BLaER1 (cell line): ENCODE results near the gene DAO.

Source experiments
- H3K27ac ChIP-seq: shearing (Covaris generic); formaldehyde crosslinking; 2 replicates; pipeline ENCODE4 v1.8.1; 2022
- H3K27me3 ChIP-seq: shearing (Covaris generic); formaldehyde crosslinking; 2 replicates; pipeline ENCODE4 v1.8.1; 2022
- H3K36me3 ChIP-seq: shearing (Covaris generic); formaldehyde crosslinking; 2 replicates; pipeline ENCODE4 v1.8.1; 2022
- H3K4me1 ChIP-seq: shearing (Covaris generic); formaldehyde crosslinking; 2 replicates; pipeline ENCODE4 v1.8.1; 2022
- H3K4me2 ChIP-seq: shearing (Covaris generic); formaldehyde crosslinking; 2 replicates; pipeline ENCODE4 v1.8.1; 2022
- H3K4me3 ChIP-seq: shearing (Covaris generic); formaldehyde crosslinking; 2 replicates; pipeline ENCODE4 v1.8.1; 2022
- H3K9ac ChIP-seq: shearing (Covaris generic); formaldehyde crosslinking; 2 replicates; pipeline ENCODE4 v1.8.1; 2022
- H3K9me3 ChIP-seq: shearing (Covaris generic); formaldehyde crosslinking; 2 replicates; pipeline ENCODE4 v1.8.1; 2022
- H4K20me1 ChIP-seq: shearing (Covaris generic); formaldehyde crosslinking; 2 replicates; pipeline ENCODE4 v1.8.1; 2022
- Cebpa-rat ChIP-seq: shearing (Covaris generic); IDR thresholded peaks from 2 replicates; pipeline ENCODE4 v1.8.1; 2022

DAO gene

GRCh38 chr12:108868781-108869180, 11.1 kb upstream of the DAO start:
- no peak overlapping the region for H3K4me3 ChIP-seq

GRCh38 chr12:108875280-108875679, 4.6 kb upstream of the DAO start:
- Histone ChIP-seq H3K9me3 (no peaks in the 10 kb centered on the region), H3K4me1 (no peaks in the 10 kb centered on the region), H3K27ac (no peak overlapping the region), H3K36me3 (no peaks in the 10 kb centered on the region), H3K4me2 (no peak overlapping the region), H4K20me1 (no peaks in the 10 kb centered on the region), H3K27me3 (no peaks in the 10 kb centered on the region), H3K4me3 (no peak overlapping the region), H3K9ac (no peak overlapping the region)
- TF ChIP-seq Cebpa-rat = no peak

More at GRCh38 chr12:108868781-108869180, 11.1 kb upstream of the DAO start:
- H3K4me2 ChIP-seq = no peak overlapping the region
- no peak overlapping the region for H3K27ac ChIP-seq
- H3K9ac ChIP-seq = no peak overlapping the region
- H3K9me3 ChIP-seq = no peaks in the 10 kb centered on the region
- TF ChIP-seq Cebpa-rat = no peak
- no peaks in the 10 kb centered on the region for H4K20me1 ChIP-seq
- H3K27me3 ChIP-seq = no peaks in the 10 kb centered on the region
- H3K36me3 ChIP-seq = no peaks in the 10 kb centered on the region
- H3K4me1 ChIP-seq = no peaks in the 10 kb centered on the region

GRCh38 chr12:108875682-108876361, 4.1 kb upstream of the DAO start:
- Histone ChIP-seq H3K27ac (no peak overlapping the region), H3K4me2 (no peak overlapping the region), H3K4me1 (no peaks in the 10 kb centered on the region), H3K4me3 (no peak overlapping the region), H3K27me3 (no peaks in the 10 kb centered on the region), H3K36me3 (no peaks in the 10 kb centered on the region), H3K9ac (no peak overlapping the region), H3K9me3 (no peaks in the 10 kb centered on the region), H4K20me1 (no peaks in the 10 kb centered on the region)
- TF ChIP-seq Cebpa-rat = no peak

- Histone ChIP-seq H4K20me1 (no peaks in the 10 kb centered on the region), H3K4me1 (no peaks in the 10 kb centered on the region), H3K4me3 (no peak overlapping the region), H3K27ac (no peak overlapping the region), H3K9ac (no peak overlapping the region), H3K36me3 (no peaks in the 10 kb centered on the region), H3K4me2 (no peak overlapping the region), H3K27me3 (no peaks in the 10 kb centered on the region), H3K9me3 (no peaks in the 10 kb centered on the region)
- no peak for TF ChIP-seq Cebpa-rat
Measured at GRCh38 chr12:108876550-108876949, 3.3 kb upstream of the DAO start.

GRCh38 chr12:108881953-108882352, 2.1 kb downstream of the DAO start:
- H3K27me3 ChIP-seq = no peaks in the 10 kb centered on the region
- H3K4me1 ChIP-seq = no peaks in the 10 kb centered on the region
- no peaks in the 10 kb centered on the region for H3K36me3 ChIP-seq
- H3K9ac ChIP-seq = no peak overlapping the region
- H3K9me3 ChIP-seq = no peaks in the 10 kb centered on the region
- H3K4me3 ChIP-seq = no peak overlapping the region
- TF ChIP-seq Cebpa-rat = no peak
- no peaks in the 10 kb centered on the region for H4K20me1 ChIP-seq
- no peak overlapping the region for H3K4me2 ChIP-seq
- no peak overlapping the region for H3K27ac ChIP-seq

- Histone ChIP-seq H3K4me2 (no peak overlapping the region), H3K27ac (no peak overlapping the region), H3K4me3 (no peak overlapping the region), H3K9ac (no peak overlapping the region), H3K36me3 (no peaks in the 10 kb centered on the region), H3K27me3 (no peaks in the 10 kb centered on the region), H4K20me1 (no peaks in the 10 kb centered on the region), H3K4me1 (no peaks in the 10 kb centered on the region), H3K9me3 (no peaks in the 10 kb centered on the region)
- no peak for TF ChIP-seq Cebpa-rat
Measured at GRCh38 chr12:108884116-108885012, 4.5 kb downstream of the DAO start.

GRCh38 chr12:108886873-108887629, 7.2 kb downstream of the DAO start:
- no peaks in the 10 kb centered on the region for H3K36me3 ChIP-seq
- no peaks in the 10 kb centered on the region for H3K9me3 ChIP-seq
- H3K4me1 ChIP-seq = no peaks in the 10 kb centered on the region
- H3K9ac ChIP-seq = no peak overlapping the region
- H3K4me2 ChIP-seq = no peak overlapping the region
- no peak for TF ChIP-seq Cebpa-rat
- H3K4me3 ChIP-seq = no peak overlapping the region
- H3K27ac ChIP-seq = no peak overlapping the region
- H3K27me3 ChIP-seq = no peaks in the 10 kb centered on the region
- H4K20me1 ChIP-seq = no peaks in the 10 kb centered on the region

GRCh38 chr12:108888031-108888430, 8.1 kb downstream of the DAO start:
- H3K4me1 ChIP-seq = no peaks in the 10 kb centered on the region
- no peak overlapping the region for H3K9ac ChIP-seq
- no peak overlapping the region for H3K4me2 ChIP-seq
- H3K36me3 ChIP-seq = no peaks in the 10 kb centered on the region
- H3K27ac ChIP-seq = no peak overlapping the region
- no peak overlapping the region for H3K4me3 ChIP-seq
- no peaks in the 10 kb centered on the region for H3K27me3 ChIP-seq
- H4K20me1 ChIP-seq = no peaks in the 10 kb centered on the region
- TF ChIP-seq Cebpa-rat = no peak
- H3K9me3 ChIP-seq = no peaks in the 10 kb centered on the region

- no peaks in the 10 kb centered on the region for H3K9me3 ChIP-seq
- no peak overlapping the region for H3K4me2 ChIP-seq
Measured at GRCh38 chr12:108890208-108890607, 10.3 kb downstream of the DAO start.

More at GRCh38 chr12:108890208-108890607, 10.3 kb downstream of the DAO start:
- no peaks in the 10 kb centered on the region for H3K4me1 ChIP-seq
- no peak for TF ChIP-seq Cebpa-rat
- H3K27ac ChIP-seq = no peak overlapping the region
- H4K20me1 ChIP-seq = no peaks in the 10 kb centered on the region
- no peak overlapping the region for H3K4me3 ChIP-seq
- no peaks in the 10 kb centered on the region for H3K27me3 ChIP-seq
- no peaks in the 10 kb centered on the region for H3K36me3 ChIP-seq
- no peak overlapping the region for H3K9ac ChIP-seq
